GM19025 (cell line): Measurements from ENCODE around the gene RPL7L1.
"Not testable (repeated sequence)": the region's sequence is repeated elsewhere in the genome, so short reads cannot be mapped to it uniquely, and the experiment has no call there.

Experiments used
- ATAC-seq: cut with Tn5 transposase; IDR thresholded peaks from one replicate; pipeline ENCODE4 v1.9.1; 2021; ENCODE audit warnings: mild to moderate bottlenecking, low read depth, moderate library complexity; ENCODE audit not compliant: unreplicated experiment

The RPL7L1 gene

DNA sequence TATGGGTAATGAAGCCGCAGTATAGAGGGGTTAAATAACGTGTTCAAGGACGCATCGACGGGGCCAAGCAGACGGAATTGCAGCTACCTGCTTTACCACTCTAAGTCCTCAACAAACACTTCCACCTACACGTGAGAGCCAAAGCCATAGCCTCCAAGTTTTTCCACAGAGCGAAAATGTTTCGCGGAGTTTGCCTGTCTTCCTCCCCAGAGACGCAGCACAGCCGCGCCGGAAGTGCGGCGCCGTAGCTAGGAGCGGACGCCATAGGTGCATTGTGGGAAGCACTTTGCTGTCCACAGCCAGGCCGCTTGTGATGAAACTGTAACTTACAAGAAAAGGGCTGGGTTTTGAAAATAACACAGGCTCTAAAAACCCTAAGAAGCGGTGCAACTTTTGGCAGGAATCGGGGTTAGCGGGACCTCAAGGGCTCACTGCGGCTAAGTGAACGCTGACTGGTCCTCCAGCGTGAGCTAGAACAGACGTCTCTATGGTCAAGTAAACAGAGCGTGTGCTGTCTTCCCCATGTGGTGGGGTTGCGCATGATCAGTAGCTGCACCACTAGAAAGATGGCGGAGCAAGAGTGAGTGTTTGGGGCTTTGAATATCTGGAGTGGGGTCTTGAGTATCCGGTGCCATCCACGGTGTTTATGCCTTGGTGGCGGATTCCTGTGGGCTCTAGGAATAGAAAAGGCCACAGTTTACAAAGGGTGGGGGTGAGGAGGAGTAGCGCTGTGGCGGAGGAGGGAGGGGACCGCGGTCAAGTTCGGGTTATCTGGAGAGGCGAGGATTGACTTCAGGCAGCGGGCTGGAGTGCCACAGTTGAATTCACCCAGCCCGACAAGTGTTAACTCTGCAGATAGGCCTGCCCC lies at the start of gene RPL7L1:
RPL7L1 (plus strand) TSS at position 245 of the 868 bp plus-strand sequence; CDS start at position 540, 295 bp downstream.
- ATAC-seq, result peak; percentile 87

DNA sequence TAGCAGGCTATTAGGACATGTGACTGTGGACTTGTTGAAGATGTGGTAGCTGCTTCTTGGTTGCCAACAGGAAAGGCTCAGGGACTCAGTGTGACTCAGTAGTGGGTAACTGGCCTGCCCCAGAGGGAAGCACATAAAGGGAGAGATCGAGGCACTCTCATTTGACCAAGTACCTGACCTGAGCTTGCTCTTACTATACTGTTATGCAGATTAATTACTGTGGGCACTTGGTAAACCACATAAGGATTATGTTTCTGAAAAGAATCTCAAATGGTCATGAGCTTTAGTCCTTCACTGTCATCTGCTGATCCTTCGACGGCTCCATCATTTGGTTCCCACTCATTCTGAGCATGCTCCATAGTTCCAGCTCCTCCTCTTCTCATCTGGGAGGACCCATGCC lies 48.2 kb upstream of the RPL7L1 start:
- ATAC-seq, result no peak

DNA sequence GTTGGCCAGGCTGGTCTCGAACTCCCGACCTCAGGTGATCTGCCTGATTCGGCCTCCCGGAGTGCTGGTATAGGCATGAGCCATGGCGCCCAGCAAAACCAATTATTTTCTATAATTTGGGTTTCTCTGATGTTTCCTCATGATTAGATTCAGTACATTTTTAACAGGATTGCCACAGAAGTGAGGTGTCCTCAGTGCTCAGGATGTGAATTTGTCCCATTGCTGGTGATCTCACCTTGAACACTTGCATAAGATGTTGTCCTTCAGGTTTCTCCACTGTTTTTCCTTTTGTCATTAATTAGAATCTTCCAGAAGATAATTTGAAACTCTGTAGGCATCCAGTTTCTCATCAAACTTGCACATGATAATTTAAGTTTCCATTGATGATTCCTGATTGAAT lies 45.4 kb upstream of the RPL7L1 start:
- no peak for ATAC-seq

DNA sequence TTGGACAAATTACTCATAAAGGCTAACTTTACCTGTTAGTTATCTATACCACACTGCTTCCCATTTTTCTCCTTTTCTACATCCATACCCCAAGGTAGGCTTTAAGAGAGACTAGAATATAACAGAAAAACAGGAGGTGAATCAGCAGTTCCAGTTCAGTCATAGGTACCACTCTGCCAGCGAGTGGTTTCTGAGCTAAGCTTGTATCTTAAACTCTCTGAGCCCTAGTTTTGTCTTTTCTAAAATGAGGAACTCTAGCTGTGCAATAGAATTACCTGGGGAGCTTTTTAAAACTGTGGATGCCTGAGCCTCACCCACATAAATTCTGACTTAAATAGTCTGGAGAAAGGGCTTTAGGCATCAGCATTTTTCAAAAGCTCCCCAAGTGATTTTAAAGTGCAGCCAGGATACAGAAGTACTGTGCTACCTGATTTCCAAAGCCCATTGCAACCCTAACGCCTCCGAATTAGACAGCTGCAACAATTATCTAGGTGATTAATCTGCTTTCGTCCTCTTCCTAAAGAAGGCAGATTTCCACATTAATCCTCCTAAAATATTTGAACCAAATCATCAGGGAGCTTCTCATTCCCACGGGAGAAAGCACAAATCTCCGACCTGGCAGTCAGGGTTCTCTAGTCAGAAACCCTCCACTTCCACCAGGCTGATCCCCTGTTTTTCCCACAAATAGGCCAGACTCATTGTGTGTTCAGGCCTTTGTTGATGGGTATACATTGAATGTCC lies 37.4 kb upstream of the RPL7L1 start:
- no peak for ATAC-seq

DNA sequence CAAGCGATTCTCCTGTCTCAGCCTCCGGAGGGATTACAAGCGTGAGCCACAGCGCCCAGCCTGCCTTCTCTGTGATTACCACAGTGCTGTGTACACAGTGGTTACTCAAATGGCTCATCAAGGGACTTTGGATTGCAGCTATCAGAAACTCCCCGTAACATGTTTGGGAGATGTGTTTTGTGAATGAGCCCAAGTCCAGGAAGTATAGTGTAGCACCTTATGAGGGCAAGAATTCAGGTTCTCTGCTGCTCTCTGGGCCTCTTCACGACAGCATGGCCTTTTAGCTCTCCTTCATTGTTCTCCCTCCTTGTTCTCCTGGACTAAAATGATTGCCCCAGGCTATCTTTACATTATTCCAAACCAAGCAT lies 34.1 kb upstream of the RPL7L1 start:
- ATAC-seq, result no peak

DNA sequence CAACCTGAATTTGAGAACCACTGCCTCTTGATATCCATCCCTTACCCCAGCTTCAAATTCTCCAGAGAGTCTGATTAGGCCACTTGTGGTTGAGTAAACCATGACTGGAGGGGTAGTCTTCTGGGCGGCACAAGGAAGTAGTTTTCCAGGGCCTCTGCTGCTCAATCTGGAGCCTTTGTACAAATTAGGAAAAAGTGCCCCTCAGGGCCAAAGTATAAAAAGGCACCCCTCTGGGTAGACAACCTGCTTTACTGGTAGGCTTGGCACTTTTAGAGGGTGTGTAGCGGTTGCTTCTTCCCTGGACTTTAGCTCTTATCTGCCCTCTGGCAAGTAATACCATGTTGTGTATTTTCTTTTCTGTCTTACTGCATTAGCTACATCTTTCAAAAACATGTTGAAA lies 32.9 kb upstream of the RPL7L1 start:
- ATAC-seq, result no peak

DNA sequence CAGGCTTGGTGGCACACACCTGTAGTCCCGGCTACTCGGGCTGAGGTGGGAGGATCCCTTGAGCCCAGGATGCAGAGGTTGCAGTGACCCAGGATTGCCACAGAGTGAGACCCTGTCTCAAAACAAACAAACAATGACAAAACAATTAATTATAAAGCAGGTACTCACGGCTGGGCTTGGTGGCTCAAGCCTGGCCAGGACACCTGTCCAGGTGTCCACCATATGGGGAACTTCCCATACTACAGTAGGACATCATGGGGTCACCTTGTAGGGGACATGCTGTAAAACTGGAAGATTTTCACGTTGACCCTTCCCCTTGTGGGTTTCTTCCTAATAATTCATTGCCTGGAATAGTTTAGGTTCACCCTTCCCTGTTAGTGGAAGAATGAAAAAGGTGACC lies 30.7 kb upstream of the RPL7L1 start:
- no peak for ATAC-seq

DNA sequence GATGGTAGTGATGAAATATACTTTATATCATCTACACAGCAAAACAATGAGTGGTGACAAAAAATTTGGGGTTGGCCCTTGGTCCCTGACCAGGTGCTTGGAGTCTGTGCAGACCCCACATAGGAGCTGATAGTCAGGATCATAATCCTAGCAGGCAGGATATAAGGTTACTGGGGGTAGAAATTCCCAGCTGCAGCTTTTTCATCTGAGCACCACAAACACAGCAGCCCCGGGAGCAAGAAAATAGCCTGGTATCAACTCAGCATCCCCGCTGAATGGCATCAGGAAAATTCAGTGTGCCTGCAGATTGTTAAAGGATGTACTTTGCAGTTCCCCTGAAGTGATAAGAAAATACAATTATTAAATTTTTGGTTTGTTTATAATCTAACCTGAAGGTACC lies 27.8 kb upstream of the RPL7L1 start:
- ATAC-seq, result no peak

DNA sequence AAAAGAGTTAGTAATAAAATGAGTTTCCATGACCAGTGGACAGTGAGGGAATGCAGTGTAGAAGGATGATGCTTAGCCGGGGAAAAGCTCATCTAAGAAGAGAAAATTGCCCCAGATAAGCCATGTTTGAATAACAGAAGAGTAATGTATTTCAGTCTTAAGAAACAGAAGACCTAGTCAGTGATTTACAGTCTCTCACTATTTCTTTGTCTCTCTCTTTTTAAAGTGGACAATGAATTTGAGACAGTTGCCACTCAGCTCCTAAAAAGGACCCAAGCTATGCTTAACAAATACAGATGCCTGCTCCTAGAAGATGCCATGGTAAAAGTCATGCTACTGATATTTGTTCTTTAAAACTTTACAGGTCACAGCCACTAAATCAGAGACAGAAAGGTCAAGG lies 19.4 kb upstream of the RPL7L1 start:
- ATAC-seq, result no peak

DNA sequence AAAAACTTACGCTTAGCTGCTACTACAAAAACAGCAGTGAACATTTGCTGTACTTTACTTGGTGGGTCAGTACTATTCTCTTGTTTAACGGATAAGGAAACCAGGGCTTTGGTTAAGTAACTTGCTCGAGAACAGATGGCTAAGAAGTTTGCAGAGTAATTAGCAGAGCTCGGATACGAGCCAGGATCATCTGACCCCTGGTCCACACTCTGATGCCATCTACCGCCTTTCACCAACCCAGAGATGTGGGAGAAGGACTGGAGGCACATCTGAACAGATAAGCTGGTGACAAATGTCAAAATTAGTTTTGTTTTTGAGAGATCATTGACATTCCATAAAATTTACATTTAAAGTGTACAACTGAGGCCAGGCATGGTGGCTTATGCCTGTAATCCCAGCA lies 18.9 kb upstream of the RPL7L1 start:
- no peak for ATAC-seq

DNA sequence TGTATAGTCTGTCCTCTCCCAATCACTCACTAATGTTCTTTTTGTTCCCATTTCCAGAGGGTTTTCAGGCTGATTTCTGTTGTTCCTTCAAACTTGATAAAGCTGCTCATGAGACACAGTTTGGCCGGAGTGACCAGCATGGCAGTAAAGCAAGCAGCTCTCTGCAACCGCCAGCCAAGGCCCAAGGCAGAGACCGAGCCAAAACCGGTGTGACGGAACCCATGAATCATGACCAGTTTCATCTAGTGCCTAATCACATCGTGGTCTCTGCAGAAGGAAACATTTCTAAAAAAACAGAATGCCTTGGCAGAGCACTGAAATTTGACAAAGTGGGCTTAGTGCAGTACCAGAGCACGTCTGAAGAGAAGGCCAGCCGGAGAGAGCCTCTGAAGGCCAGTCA lies 14.8 kb upstream of the RPL7L1 start:
- no peak for ATAC-seq

DNA sequence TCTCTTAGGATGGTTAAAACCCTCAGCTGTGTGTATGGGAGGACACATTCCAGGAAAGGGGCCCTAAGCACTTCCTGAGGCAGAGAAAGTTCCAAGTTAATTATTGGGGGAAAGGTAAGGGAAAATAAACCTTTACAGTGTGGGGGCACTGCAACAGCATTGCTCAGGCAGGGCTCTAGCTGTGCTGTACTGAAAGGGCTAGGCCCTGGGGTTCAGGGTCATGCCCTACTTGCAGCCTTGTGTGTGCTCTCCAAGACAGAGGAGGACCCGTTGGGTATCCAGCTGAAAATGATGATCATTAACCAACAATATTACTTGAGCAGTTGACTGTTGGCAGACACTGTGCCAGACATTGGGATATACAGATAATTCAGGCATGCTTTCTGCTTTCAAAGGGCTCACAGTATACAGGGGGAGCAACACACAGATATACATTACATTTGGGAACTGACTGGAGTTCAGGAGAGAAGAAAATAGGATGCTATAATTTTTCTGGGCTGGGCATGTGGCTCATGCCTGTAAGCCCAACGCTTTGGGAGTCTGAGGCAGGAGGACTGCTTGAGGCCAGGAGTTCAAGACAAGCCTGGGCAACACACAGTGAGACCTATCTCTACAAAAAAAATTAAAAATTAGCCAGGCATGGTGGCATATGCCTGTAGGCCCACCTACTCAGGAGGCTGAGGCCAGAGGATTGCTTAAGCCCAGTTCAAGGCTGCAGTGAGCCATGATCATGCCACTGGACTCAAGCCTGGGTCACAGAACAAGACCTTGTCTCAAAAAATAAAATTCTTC lies 9.1 kb upstream of the RPL7L1 start:
- ATAC-seq, result no peak

DNA sequence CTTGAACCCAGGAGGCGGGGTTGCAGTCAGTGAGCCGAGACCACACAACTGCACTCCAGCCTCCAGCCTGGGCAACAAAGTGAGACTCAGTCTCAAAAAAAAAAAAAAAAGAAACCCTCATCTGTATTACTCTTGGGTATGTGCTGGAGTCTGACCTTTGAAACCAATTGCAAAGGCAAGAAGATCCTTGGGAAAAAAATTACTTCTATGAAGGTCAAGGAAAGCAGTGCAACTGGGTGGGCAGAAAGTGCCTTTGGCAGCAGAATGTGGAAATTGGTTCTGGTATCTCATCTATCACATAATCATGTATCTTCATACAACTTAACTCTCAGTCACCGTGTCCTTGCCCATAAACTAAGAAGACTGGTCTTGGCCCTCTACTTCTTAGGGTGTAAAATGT lies 7.7 kb upstream of the RPL7L1 start:
- ATAC-seq, result no peak

DNA sequence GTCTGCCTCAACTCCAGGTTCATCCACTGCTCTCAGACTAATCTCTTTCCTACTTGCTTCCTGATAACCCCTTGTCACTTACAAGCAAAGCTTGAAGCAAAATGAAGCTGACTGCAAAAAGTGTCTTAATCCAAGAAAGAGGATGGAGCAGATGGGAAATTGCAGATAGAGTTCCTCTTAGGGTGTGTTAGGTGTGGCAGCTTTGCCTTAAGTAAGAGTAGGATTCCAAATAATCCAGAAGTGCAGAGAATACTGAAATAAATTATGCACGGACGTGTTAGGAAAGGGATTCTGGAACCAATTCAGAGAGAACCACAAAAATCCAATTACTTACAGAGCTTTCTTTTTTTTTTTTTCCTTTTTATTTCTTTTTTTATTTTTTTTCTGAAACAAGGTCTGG lies 6.1 kb upstream of the RPL7L1 start:
- ATAC-seq, result no peak

DNA sequence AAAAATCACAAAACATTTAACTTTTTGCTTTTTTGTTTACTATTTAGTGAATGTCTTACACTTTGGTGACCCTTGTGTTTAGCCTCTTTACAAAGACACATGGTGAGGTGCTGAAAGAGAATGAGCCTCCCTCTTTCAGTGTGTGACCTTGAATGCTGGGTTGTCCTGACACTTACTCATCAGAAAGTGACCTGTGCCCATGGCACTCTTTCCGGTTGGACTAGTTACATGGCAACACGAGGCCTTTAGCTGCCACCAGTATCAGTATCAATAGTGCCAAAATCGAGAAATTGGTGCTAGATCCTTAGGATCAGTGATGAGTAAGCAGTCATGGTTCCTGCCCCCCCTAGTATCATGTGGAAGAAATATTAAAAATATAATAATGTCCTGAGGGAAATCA lies 1.7 kb upstream of the RPL7L1 start:
- ATAC-seq, result no peak

DNA sequence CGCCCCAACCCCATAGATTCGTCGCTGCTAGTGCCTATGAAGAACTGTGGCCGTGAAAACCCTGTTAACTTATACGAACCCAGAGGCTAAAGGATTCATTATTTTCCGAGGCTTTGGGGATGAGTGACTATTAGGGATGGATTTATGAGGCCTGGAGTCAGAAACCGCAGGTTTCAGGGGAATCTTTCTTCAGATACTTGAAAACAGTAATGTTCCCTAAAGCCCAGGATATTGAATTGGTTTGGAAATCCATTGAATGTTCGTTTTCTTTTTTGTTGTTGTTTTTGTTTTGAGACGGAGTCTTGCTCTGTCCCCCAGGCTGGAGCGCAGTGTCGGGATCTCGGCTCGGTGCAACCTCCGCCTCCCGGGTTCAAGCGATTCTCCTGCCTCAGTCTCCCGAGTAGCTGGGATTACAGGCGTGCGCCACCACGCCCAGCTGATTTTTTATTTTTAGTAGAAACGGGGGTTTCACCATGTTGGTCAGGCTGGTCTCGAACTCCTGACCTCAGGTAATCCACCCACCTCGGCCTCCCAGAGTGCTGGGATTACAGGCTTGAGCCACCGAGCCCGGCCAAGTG lies 913 bp downstream of the RPL7L1 start:
- not testable (repeated sequence) for ATAC-seq

DNA sequence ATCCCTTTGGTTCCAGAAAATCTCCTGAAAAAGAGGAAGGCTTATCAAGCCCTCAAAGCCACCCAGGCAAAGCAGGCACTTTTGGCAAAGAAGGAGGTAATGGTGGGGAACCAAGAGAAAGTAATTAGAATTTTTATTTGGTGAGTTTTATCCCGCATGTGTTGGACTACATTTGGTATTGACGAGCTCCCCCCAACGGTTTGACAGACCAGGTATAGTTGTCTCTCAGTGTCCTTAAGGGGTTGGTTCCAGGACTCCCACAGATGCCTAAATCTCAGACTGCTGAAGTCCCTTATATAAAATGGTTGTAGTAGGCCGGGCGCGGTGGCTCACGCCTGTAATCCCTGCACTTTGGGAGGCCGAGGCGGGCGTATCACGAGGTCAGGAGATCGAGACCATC lies 1.5 kb downstream of the RPL7L1 start:
- not testable (repeated sequence) for ATAC-seq

DNA sequence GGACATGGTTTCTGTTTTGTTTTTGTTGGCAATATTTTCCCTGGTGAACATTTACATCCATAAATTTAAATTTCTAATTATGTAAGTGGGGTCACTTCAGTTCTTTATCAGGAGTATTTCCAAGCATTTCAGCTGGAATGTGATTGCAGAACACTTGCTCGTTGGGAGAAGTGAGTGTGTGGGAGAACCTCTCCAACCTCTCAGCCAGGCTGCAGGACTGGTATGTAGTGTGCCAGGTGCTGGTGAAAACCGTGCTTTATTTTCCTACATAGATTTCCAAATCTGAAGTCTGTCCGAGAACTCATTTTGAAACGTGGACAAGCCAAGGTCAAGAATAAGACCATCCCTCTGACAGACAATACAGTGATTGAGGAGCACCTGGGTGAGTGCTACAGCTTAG lies 6.3 kb downstream of the RPL7L1 start:
- ATAC-seq, result no peak

DNA sequence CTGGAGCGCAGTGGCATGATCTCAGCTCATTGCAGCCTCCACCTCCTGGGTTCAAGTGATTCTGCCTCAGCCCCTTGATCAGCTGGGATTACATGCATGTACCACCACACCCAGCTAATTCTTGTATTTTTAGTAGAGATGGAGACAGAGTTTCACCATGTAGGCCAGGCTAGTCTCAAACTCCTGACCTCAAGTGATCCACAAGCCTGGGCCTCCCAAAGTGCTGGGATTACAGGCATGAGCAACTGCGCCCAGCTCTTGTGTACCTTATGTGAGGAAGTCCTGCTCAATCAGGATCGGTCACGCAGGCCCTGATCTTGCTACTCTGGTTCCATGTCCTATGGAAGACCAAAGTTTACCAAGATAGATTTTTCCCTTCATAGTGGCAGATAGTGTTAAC lies 8.8 kb downstream of the RPL7L1 start:
- ATAC-seq, result not testable (repeated sequence)

DNA sequence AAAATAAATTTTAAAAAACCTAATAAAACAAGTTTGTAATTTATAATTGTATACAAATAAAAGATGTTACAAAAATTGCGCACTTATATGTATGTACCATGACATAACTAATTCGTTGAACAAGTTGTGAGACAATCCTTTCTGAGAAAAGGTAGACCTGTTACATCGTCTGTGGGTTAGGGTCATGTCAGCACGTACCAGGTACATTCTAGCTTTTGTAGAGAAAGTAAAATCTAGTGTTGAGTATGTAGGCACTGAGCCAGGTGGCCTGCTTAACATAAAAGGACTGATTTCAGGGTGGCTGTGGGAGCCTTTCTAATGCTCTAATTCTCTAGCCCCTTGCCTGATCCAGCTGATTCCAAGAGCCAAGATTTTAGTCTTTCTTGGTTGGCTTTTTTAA lies 10.4 kb downstream of the RPL7L1 start:
- ATAC-seq, result no peak
